Common myeloid progenitor, CD34-positive (primary cell): ENCODE results near the gene S100A12.
A peak's percentile ranks its signal among the peaks of the same experiment; 100 is the strongest.

ENCODE experiments used
- CTCF ChIA-PET: fragments of 350-600 bp; sonication (Branson Sonifier 250); formaldehyde crosslinking; loops from one replicate; lab custom pipeline; 2021; ENCODE audit warnings: antibody characterized with exemption; lab: Charles Lee
- POLR2A ChIA-PET: fragments of 350-600 bp; sonication (Branson Sonifier 250); formaldehyde crosslinking; loops from one replicate; lab custom pipeline; 2021; ENCODE audit warnings: antibody characterized with exemption; lab: Charles Lee
- DNase-seq, 3 donors: peaks; one replicate each; pipeline versions ENCODE4 v3.0.0 to v3.0.0-alpha.2; 2013
- H3K27ac ChIP-seq, 2 experiments: 1 replicate in 1 of 2; 2 replicates in 1 of 2; pipeline ENCODE4 v1.7.0; 2013; ENCODE audit warnings: inconsistent platforms in 2 of 2, low read length in 2 of 2, mild to moderate bottlenecking in 2 of 2, low read depth in 1 of 2, moderate library complexity in 1 of 2; ENCODE audit not compliant: severe bottlenecking in 2 of 2, insufficient read depth in 1 of 2, poor library complexity in 1 of 2
- H3K27me3 ChIP-seq, 5 experiments: replicated peaks in 2 of 5; 1 replicate in 3 of 5; 2 replicates in 2 of 5; pipeline versions ENCODE4 v1.6.1 to v1.7.0; 2013; ENCODE audit warnings: low read length in 4 of 5, mild to moderate bottlenecking in 2 of 5, moderate library complexity in 2 of 5, inconsistent platforms in 1 of 5; ENCODE audit not compliant: insufficient read depth in 5 of 5, control insufficient read depth in 4 of 5
- H3K36me3 ChIP-seq, 4 experiments: 1 replicate in 2 of 4; 2 replicates in 2 of 4; pipeline versions ENCODE4 v1.6.1 to v1.7.0; 2013; ENCODE audit warnings: low read length in 3 of 4, control low read depth in 1 of 4, mild to moderate bottlenecking in 1 of 4; ENCODE audit not compliant: control insufficient read depth in 4 of 4, insufficient read depth in 4 of 4
- H3K4me1 ChIP-seq, 4 experiments: 1 replicate in 3 of 4; 2 replicates in 1 of 4; pipeline versions ENCODE4 v1.6.1 to v1.7.1; 2013; ENCODE audit warnings: low read length in 3 of 4, mild to moderate bottlenecking in 3 of 4, control low read depth in 1 of 4, inconsistent platforms in 1 of 4, moderate library complexity in 1 of 4; ENCODE audit not compliant: control insufficient read depth in 4 of 4, insufficient read depth in 4 of 4; ENCODE audit errors: control extremely low read depth in 1 of 4
- H3K4me3 ChIP-seq, 7 experiments: 1 replicate in 4 of 7; 2 replicates in 3 of 7; pipeline versions ENCODE4 v1.5.1 to v1.7.0; 2013; ENCODE audit warnings: mild to moderate bottlenecking in 7 of 7, low read length in 6 of 7, moderate library complexity in 6 of 7, inconsistent platforms in 2 of 7, low read depth in 2 of 7, control low read depth in 1 of 7; ENCODE audit not compliant: insufficient read depth in 4 of 7, control insufficient read depth in 1 of 7; ENCODE audit errors: extremely low read depth in 1 of 7
- H3K9me3 ChIP-seq, 5 experiments: 1 replicate in 4 of 5; 2 replicates in 1 of 5; pipeline versions ENCODE4 v1.6.1 to v1.7.1; 2013; ENCODE audit warnings: low read length in 4 of 5, mild to moderate bottlenecking in 2 of 5, inconsistent platforms in 1 of 5, low read depth in 1 of 5, moderate library complexity in 1 of 5; ENCODE audit not compliant: control insufficient read depth in 4 of 5, insufficient read depth in 2 of 5; ENCODE audit errors: control extremely low read depth in 1 of 5
- WGBS: methylation state at CpG from one replicate; pipeline ENCODE4 v1.1.5; 2013; ENCODE audit not compliant: insufficient coverage; 5-methylcytosine and 5-hydroxymethylcytosine counted together

S100A12 gene

DNA sequence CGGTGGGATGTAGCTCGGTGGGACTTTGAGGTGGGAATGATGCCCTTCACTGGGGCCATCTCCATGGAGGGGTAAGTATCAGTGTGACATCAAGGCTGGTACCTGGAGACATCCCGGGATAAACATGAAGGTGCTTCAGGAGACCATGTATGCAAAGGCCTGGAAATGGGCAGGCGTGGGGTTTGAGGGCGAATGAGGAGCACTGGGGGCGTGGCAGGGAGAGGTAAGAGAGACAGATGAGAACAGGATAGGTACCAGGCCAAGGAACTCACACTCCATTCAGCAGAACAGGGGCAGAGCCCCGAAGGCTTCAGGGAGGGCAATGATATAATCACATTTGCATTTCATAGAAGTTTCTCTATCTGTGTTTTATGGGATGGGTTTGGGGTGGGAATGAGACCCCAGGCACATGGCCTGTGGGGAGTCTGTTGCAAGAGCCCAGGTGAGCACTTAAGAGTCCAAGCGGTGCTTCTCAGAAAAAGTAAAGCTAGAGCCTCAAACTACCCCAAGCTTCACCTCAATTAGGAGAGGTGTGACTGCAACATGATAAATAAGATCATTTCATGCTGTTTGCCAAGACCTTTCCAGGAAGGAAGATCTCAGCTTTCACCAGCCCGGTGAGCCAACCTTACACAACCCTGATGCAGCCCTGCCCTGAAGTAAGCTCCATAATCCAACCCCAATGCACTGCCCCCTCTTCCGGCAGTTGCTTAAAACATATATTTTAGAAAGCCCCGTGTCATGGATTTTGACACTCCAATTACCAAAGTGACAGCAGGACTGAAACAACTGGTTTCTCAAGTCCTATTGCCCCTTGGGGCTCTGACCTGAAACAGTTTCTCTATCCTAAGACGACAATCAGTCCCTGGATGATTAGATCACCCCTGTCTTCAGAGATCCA is 10.4 kb downstream of the S100A12 start:
- no peaks in the 10 kb centered on the region for H3K27me3 ChIP-seq
- H3K27ac ChIP-seq, result no peak overlapping the region
- H3K4me3 ChIP-seq, result peak overlapping the region in 1 of 7 experiments; percentile 36
- WGBS, result 80% methylated on average over 7 of the region's 12 CpGs
- H3K36me3 ChIP-seq, result no peaks in the 10 kb centered on the region
- H3K4me1 ChIP-seq, result peaks cover 0 to 16% (median 3%) of the 10 kb centered on the region in 4 experiments
- no peak for DNase-seq
- no peaks in the 10 kb centered on the region for H3K9me3 ChIP-seq
- ChIA-PET CTCF (interaction anchor here (2.0 to 6.0 kb wide), 2 partner anchors 10 to 12 kb away, joined by 6 to 27 read pairs; no protein-coding TSS in a partner anchor), POLR2A (no interaction called here)

DNA sequence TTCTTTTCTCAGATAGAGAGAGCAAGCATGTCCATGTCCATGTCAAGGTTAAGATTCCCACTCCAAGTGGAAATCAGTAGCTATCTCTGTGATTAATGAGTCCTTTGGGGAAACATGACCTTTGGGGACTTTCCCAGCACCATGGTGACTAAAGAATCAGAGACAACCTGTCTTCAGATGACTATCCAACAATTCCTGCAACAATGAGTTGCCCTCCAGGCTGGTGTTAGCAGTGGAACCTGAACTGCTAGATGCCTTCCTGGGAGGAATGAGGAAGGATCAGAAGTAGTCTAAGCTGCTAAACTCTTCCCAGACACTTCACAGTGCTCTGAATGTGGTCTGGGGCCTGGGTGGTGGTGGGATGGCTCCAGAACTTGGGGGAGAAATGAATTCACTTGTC is 11.3 kb downstream of the S100A12 start:
- no peak for DNase-seq
- Histone ChIP-seq H3K9me3 (no peaks in the 10 kb centered on the region), H3K4me1 (peaks cover 0 to 21% (median 4%) of the 10 kb centered on the region in 4 experiments), H3K4me3 (no peak overlapping the region), H3K36me3 (no peaks in the 10 kb centered on the region), H3K27ac (no peak overlapping the region), H3K27me3 (no peaks in the 10 kb centered on the region)
- ChIA-PET POLR2A (no interaction called here), CTCF (interaction anchor here (2.0 to 6.0 kb wide), 2 partner anchors 9 to 11 kb away, joined by 6 to 27 read pairs; no protein-coding TSS in a partner anchor)

DNA sequence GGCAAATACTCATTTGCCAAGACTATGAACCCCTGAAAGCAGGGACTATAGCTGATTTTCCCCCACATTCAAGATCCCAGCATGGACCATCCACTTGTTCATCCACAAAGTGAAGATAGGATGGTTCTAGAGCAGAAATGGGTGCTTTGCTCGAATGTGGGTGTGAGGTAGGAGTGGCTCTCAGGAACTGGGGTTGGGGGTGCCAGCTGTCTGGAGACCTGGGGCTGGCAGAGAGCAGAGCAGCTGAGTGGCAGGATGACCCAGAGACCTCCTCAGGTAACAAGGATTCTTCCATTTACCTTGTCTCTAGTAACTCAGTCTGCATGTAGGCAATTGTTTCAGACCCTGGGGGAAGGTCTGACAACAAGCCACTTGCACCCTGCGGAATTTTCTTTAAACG is 11.8 kb downstream of the S100A12 start:
- Histone ChIP-seq H3K27me3 (no peaks in the 10 kb centered on the region), H3K4me1 (peaks cover 0 to 23% (median 8%) of the 10 kb centered on the region in 4 experiments), H3K4me3 (no peak overlapping the region), H3K36me3 (no peaks in the 10 kb centered on the region), H3K27ac (no peak overlapping the region), H3K9me3 (no peaks in the 10 kb centered on the region)
- no peak for DNase-seq
- ChIA-PET CTCF (interaction anchor here (2.0 to 6.0 kb wide), 2 partner anchors 8 to 11 kb away, joined by 6 to 27 read pairs; no protein-coding TSS in a partner anchor), POLR2A (no interaction called here)
- whole genome bisulfite sequencing, result 94% methylated on average over 3 of the region's 3 CpGs

DNA sequence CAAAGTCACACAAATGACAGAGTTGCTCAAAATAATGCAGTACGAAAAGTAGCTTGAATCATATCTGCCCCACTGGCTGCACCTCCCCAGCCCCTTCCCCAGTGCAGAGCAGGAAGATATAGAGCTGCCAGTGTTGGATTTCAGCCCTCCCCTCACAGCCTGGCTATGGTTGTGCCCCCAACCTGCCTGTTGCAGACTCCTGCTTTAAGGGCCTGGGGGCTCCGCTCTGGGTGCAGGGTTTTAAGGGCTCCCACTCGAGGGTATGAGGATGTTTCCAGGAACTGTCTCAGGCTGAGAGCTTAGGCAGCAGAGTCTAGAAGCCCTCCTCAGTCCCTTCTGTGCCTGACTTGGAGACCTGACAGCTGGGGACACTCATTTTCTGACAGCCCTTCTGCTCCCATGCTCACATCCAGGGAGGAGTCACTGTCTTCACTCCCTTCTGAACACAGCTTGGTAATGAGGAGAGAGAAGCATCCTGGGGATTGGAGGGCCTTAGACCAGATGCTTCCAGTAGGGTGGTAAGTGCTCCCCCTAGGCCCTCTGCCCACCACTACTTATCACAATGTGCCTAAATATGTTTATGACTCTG is 13.1 kb downstream of the S100A12 start:
- DNase-seq, result no peak
- H3K9me3 ChIP-seq, result no peaks in the 10 kb centered on the region
- WGBS, result 100% methylated on average over 3 of the region's 3 CpGs
- H3K27me3 ChIP-seq, result no peaks in the 10 kb centered on the region
- H3K27ac ChIP-seq, result no peak overlapping the region
- ChIA-PET CTCF (interaction anchor here (1.0 to 1.8 kb wide), 6 partner anchors 10 to 256 kb away, joined by 3 to 9 read pairs (median 4); no protein-coding TSS in a partner anchor), POLR2A (interaction anchor here (0.9 kb wide), 1 partner anchor 35 kb away, joined by 3 read pairs; no protein-coding TSS in a partner anchor)
- H3K4me1 ChIP-seq, result peaks cover 2 to 28% (median 20%) of the 10 kb centered on the region in 4 experiments
- H3K4me3 ChIP-seq, result no peak overlapping the region
- H3K36me3 ChIP-seq, result no peaks in the 10 kb centered on the region

DNA sequence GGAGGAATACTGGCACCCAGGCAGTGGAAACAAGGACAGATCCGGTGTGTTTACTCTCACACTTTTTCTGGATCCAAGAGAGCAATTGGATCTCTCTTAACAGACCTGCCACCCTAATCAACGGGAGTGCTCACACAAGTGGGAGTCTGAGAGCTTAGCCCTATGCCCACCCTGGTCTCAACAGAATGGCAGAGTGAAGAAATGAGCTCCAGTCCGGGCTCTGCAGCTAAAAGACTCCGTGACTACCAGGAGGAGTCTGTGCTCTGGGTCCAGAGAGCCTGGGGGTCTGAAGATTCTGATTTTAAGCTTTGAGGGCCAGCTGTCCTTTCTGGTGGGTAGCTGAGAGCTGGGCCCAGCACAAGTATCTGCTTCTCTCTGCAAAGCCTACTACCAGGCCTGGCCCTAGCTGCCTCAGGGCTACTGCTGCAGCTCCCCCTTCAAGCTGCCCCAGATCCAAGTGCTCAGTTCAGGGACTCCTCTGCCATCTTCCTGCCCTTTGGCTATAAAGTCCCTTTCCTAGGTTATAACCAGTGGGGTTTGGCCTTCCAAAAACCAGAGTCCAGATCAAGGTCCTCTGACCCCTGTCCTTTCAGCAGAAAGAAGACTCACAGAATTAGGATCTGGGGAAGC is 13.8 kb downstream of the S100A12 start:
- Histone ChIP-seq H3K27me3 (no peaks in the 10 kb centered on the region), H3K27ac (no peak overlapping the region), H3K4me3 (no peak overlapping the region), H3K4me1 (peaks cover 2 to 35% (median 26%) of the 10 kb centered on the region in 4 experiments), H3K9me3 (no peaks in the 10 kb centered on the region), H3K36me3 (no peaks in the 10 kb centered on the region)
- ChIA-PET CTCF (interaction anchor here (1.0 to 1.8 kb wide), 6 partner anchors 9 to 257 kb away, joined by 3 to 9 read pairs (median 4); no protein-coding TSS in a partner anchor), POLR2A (no interaction called here)
- 100% methylated on average over 2 of the region's 4 CpGs for whole genome bisulfite sequencing
- no peak for DNase-seq

DNA sequence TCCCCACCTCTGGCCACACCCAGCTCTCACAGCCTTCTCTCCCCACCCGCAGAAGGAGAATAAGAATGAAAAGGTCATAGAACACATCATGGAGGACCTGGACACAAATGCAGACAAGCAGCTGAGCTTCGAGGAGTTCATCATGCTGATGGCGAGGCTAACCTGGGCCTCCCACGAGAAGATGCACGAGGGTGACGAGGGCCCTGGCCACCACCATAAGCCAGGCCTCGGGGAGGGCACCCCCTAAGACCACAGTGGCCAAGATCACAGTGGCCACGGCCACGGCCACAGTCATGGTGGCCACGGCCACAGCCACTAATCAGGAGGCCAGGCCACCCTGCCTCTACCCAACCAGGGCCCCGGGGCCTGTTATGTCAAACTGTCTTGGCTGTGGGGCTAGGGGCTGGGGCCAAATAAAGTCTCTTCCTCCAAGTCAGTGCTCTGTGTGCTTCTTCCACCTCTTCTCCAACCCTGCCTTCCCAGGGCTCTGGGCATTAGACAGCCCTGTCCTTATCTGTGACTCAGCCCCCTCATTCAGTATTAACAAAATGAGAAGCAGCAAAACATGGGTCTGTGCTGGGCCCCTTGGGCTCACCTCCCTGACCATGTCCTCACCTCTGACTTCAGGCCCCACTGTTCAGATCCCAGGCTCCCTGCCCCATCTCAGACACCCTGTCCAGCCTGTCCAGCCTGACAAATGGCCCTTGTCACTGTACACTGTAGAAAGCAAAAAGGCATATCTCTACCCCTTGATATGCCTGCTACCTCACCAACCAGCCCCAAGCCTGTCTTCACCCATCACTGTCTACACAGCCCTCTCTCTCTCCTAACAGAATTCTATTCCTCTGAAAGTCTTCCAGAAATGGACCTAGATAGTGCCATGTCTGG is 14.6 kb downstream of the S100A12 start:
- 95% methylated on average over 11 of the region's 11 CpGs for WGBS
- peaks cover 2 to 38% (median 27%) of the 10 kb centered on the region in 4 experiments for H3K4me1 ChIP-seq
- H3K36me3 ChIP-seq, result no peaks in the 10 kb centered on the region
- no peak overlapping the region for H3K4me3 ChIP-seq
- ChIA-PET POLR2A (no interaction called here), CTCF (interaction anchor here (1.1 to 3.8 kb wide), 5 partner anchors 8 to 257 kb away, joined by 3 to 12 read pairs (median 6); partner anchors contain the start of gene S100A8)
- no peak for DNase-seq
- H3K9me3 ChIP-seq, result no peaks in the 10 kb centered on the region
- H3K27ac ChIP-seq, result no peak overlapping the region
- H3K27me3 ChIP-seq, result no peaks in the 10 kb centered on the region
